ENCODE results near the gene ZNF236.
"Not testable (repeated sequence)": the region's sequence is repeated elsewhere in the genome, so short reads cannot be mapped to it uniquely, and the experiment has no call there.

The ZNF236 gene

DNA sequence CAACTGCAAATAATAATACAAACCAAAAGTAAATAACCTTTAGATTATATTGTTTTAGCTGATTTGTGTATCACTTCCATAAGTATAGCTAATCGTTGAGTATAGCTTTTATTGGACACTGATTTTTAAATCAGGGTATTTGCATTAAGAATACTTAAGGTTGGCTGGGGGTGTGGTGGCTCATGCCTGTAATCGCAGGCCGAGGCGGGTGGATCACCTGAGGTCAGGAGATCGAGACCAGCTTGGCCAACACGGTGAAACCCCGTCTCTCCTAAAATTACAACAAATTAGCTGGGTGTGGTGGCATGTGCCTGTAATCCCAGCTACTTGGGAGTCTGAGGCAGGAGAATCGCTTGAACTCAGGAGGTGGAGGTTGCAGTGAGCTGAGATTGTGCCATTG lies 122.0 kb downstream of the ZNF236 start:
- DNase-seq (ENCODE audit: low read depth in 3 of 3), result not testable (repeated sequence)

DNA sequence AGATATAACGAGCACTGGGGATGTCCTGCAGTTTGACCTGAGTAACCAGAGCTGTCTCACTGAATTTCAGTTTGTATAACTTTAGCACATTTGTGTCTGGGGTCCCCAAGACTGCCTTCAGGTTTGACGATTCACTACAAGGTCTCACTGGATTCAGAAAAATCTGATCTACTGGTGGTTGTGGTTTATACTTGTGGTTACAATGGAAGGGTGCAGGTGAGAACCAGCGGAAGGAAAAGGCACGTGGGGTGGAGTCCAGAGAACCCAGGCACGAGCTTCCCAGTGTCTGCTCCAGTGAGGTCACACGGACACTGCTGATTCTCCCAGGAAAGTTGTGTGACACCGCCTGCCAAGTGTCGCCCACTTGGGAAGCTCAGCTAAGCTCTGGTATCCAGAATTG lies 126.0 kb downstream of the ZNF236 start:
- no peak for DNase-seq (ENCODE audit: low read depth in 3 of 3)

DNA sequence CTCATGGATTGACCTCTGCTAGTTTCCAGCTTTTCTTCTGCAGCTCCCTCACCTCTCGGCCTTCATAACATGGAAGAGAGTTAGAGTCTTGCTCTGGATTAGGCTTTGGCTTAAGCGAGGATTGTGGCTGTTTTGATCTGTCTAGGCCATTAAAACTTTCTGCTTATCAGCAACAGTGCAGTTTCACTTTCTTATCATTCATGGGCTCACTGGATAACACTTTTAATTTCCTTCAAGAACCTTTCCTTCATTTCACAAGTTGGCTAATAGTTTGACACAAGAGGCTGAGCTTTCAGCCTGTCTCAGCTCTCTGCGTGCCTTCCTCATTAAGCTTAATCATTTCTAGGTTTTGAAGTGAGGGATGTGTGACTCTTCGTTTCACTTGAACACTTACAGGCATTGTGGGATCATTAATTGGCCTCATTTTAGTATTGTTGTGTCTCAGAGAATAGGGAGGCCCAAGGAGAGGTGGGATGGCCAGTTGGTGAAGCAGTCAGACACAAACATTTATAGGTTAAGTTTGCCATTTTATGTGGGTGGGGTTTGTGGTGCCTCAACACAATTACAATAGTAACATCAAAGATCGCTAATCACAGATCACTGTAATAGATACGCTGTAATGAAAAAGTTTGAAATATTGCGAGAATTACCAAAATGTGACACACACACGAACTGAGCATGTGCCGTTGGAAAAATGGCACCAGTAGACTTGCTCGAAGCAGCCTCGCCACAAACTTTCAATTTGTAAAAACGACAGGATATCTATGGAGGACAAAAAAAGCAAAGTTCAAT lies 129.3 kb downstream of the ZNF236 start:
- no peak for DNase-seq (ENCODE audit: low read depth in 3 of 3)

DNA sequence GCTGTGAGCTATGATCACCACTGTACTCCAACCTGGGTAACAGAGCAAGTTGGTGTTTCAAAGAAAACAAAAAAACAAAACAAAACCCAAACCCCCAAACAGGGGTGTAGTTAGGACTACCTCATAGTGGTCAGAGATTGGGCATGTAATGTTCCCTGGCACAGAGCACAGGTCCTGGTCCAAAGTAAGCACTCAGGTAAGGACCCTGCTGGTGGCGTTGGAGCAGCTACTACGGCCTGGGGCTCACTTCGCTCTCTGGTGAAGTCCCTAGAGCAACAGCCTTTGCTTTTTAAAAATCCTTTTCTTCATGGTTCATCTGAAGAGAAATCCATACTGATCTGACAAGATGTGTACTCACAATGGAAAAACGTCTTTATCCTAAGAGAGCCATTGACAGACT lies 130.4 kb downstream of the ZNF236 start:
- DNase-seq (ENCODE audit: low read depth in 3 of 3), result no peak

DNA sequence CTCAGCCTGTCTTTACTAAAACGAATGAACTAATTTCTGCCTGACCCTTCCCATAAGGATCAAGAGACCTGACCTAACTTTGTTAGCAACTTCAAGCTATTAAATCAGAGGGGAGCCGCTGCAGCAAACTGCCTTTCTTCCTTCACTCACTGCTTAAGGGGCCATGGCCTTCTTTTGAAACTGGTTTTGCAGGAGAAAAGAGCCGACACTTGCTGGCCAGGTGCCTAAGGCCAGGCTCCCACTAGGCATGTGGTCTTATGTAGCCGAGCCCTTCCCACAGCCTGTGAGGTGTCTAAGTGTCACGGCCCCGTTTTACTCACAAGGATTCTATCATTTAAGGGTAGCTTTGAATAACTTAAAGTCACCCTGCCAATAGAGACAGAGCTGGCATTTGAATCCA lies 130.8 kb downstream of the ZNF236 start:
- DNase-seq (ENCODE audit: low read depth in 3 of 3), result no peak

DNA sequence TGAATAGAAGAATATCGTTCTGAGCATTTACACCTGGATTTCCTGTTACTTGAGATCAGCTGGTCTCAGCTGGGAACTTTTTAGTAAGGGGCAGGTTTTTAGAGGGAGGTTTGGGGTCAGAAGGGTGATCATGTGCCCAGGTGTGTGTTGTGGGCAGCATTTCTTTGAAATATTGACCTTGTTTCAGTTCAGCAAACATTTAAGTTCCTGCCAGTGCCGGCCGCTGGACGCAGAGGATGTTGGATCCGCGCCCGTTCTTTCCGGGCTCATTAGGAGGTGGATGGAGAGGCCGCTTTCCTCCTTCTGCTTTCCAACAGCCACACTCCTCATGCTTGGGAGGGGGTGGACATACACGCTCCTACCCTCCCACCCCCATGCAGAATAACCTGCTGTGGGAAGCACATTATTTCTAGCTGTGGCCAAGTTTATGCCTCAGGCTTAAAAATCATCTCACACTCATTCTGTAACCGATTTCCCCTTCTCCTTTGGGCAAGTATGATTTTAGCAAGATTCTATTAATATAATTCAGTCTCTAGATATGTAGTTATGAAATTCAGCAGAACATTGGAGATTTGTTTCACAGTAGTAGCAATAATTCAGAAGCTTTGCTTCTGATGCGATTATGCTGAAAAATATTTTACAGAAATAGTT lies 131.4 kb downstream of the ZNF236 start:
- no peak for DNase-seq (ENCODE audit: low read depth in 3 of 3)

DNA sequence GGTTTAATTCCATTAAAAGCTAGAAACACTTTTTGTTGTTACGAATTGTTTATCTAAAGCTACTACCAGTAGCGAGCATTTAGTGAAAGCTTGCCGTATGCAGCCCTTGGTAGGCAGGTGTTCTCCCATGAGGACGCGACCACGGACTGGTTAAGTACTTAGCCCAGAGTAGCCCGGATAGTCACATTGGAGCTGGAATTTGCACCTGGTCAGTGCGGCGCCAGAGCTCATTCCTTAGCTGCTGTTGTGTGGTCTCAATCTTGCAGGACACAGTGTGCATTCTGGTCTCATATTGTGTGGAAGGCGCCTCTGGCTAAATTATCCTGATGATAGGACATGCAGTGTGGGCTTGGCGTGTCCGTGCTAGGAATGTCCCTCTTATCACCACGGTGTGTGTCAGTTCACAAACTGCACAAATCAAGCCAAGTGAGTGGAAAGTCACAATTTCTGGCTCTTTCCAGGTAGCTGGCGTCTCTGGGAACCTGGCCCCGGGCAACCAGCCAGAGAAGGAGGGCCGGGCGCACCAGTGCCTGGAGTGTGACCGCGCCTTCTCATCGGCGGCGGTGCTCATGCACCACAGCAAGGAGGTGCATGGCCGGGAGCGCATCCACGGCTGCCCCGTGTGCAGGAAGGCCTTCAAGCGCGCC lies 133.3 kb downstream of the ZNF236 start:
- DNase-seq (ENCODE audit: low read depth in 3 of 3), result no peak

DNA sequence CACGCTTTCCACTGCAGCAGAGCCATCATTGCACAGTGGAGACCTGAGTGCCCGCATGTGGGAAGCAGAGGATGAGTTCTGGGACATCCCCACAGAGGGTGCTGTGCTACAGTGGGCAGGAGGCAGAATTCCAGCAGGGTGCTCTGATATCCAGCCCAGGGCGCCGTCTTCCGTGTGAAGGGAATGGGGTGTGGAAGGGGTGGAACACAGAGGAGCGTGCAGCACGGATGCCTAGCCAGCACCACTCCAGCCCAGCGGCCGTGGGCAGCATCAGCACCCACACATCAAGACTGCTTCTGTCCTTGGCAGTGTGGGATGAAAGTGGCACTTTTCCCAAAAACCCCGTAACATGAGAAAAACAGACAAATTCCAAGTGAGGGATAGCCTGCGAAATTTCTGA lies 134.3 kb downstream of the ZNF236 start:
- DNase-seq (ENCODE audit: low read depth in 3 of 3), result no peak

DNA sequence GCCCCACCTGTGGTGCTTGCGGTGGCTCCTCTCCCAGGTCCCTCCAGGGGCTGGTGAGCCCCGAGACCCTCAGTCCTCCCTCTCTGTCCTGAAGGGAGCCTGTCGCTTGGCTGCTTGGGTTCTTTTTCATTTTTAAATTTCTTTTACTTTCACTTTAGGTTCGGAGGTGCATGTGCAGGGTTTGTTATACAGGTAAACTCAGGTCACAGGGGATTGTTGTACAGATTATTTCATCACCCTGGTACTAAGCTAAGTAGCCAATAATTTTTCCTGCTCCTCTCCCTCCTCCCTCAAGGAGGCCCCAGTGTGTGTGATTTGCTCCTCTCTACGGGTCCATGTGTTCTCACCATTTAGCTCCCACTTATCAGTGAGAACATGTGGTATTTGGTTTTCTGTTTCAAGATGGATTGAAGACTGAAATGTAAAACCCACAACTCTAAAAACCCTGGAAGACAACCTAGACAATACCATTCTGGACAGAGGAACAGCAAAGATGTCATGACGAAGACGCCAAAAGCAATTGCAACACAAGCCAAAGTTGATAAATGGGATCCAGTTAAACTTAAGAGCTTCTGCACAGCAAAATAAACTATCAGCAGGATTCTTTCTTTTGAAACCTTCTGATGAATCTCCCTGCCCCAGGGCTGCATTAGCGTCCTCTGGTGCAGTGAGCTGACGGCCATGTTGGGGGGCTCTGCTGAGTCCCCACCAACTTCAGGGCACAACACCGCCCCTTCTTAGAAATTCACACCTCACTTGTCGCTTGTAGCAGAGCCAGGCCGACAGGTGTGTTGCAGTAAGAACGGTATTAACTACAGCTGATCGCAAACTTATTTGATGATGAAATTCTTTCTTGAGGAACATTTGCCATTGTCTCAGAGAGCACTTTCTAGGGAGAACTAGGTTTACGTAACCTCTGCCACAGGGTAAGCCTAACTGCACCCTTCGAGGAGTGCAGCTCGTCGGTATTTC lies 135.3 kb downstream of the ZNF236 start:
- no peak for DNase-seq (ENCODE audit: low read depth in 3 of 3)

DNA sequence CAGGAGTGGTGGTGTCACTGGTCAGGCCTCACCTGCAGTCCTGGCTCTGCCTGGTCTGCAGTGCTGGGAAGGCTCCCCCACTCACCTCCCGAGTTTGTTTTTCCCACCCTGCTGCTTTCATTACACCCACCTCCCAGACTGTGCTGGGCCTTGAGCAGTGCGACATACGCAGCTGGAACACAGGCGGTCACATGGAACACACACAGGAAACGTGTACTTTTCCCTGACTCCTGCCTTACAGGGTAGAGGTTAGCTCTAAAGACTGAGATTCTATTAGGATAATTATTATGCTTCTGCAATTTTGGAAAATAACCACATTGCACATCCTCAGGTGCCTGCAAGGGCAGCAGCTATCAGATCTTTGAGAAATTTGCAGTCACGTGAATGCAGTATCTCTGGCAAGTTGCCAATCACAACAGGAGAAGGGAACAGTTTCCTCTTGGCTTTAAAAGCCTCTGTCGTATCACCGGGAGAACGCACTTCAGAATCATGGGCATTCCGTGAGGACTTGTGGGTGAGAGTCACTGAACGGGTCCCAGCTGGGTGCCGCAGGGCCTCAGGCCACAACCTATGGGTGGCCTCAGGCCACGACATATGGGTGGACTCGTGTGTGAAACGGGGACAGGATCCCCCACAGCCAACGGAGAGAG lies 136.5 kb downstream of the ZNF236 start:
- no peak for DNase-seq (ENCODE audit: low read depth in 3 of 3)

DNA sequence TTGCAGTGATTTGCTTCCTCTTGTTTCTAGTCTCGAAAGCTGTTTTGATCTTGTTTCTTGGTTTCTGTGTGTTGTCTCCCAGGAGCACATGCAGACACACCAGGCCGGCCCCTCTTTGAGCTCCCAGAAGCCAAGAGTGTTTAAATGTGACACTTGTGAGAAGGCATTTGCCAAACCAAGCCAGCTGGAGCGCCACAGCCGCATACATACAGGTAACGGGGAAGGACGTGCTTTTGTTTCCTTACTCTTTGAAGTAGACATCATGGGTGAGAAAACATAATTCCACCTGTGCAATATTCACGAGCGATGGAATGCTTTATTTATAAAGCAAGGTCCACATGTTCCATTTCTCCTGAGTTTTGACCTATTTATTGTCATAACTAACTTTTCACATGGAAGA lies 137.2 kb downstream of the ZNF236 start:
- DNase-seq (ENCODE audit: low read depth in 3 of 3), result no peak

DNA sequence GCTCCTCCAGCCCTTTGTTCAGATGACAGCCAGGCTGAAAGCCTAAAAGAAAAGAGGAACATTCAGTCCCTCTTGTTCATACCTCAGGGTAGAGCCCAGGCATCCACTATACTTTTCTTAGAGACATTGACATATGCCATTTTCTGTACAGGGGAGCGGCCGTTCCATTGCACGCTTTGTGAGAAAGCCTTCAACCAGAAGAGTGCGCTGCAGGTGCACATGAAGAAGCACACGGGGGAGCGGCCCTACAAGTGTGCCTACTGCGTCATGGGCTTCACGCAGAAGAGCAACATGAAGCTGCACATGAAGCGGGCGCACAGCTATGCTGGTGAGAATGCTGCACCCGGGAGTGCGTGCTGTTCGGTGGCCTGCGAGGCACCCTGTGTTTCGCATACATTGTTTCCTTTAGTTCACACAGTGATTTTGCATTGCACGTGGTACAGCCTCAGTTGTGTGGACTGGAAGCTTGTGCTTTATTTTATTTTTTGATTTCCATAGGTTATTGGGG lies 138.2 kb downstream of the ZNF236 start:
- DNase-seq (ENCODE audit: low read depth in 3 of 3), result no peak

DNA sequence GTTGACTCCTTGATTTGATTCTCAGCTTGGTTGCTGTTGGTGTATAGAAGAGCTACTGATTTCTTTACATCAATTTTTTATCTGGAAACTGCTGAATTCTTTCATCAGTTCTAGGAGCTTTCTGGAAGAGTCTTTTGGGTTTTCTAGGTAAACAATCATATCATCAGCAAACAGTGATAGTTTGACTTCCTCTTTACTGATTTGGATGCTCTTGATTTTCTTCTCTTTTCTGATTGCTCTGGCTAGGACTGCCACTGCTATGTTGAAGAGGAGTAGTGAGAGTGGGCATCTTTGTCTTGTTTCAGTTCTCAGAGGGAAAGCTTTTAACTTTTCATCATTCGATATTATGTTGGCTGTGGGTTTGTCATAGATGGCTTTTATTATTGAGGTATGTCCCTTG lies 140.5 kb downstream of the ZNF236 start:
- DNase-seq (ENCODE audit: low read depth in 3 of 3), result no peak

DNA sequence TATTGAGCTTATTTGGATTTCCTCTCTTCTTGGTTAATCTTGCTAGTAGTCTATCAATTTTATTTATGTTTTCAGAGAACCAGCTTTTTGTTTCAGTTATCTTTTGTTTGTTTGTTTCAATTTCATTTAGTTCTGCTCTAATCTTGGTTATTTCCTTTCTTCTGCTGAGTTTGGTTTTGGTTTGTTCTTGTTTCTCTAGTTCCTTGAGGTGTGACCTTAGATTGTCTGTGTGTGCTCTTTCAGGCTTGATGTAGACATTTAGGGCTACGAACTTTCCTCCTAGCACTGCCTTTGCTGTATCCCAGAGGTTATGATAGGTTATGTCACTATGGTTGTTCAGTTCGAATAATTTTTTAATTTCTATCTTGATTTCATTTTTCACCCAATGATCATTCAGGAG lies 141.6 kb downstream of the ZNF236 start:
- DNase-seq (ENCODE audit: low read depth in 3 of 3), result no peak

DNA sequence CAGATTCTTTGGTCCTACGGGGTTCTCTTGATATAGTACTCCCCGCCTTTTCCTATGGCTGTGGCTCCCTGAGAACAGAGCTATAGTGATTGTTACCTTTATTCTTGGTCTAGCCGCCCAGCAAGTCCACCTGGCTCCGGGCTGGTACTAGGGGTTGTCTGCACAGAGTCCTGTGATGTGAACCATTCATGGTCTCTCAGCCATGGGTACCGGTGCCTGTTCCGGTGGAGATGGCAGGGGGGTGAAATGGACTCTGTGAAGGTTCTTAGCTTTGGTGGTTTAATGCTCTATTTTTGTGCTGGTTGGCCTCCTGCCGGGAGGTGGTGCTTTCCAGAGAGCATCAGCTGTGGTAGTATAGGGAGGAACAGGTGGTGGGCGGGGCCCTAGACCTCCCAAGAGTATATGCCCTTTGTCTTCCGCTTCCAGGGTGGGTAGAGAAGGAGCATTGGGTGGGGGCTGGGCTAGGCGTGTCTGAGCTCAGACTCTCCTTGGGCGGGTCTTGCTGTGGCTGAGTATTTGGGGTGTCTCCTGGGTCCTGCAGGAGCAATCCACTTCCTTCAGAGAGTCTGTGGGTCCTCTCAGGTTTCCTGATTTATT lies 143.3 kb downstream of the ZNF236 start:
- DNase-seq (ENCODE audit: low read depth in 3 of 3), result not testable (repeated sequence)

DNA sequence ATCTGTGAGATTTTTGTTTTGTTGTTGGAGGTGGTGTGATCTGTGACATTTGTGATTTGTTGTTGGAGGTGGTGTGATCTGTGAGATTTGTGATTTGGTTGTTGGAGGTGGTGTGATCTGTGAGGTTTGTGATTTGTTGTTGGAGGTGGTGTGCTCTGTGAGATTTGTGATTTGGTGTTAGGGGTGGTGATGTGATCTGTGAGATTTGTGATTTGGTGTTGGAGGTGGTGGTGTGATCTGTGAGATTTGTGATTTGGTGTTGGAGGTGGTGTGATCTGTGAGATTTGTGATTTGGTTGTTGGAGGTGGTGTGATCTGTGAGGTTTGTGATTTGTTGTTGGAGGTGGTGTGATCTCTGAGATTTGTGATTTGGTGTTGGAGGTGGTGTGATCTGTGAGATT lies 144.9 kb downstream of the ZNF236 start:
- not testable (repeated sequence) for DNase-seq (ENCODE audit: low read depth in 3 of 3)

DNA sequence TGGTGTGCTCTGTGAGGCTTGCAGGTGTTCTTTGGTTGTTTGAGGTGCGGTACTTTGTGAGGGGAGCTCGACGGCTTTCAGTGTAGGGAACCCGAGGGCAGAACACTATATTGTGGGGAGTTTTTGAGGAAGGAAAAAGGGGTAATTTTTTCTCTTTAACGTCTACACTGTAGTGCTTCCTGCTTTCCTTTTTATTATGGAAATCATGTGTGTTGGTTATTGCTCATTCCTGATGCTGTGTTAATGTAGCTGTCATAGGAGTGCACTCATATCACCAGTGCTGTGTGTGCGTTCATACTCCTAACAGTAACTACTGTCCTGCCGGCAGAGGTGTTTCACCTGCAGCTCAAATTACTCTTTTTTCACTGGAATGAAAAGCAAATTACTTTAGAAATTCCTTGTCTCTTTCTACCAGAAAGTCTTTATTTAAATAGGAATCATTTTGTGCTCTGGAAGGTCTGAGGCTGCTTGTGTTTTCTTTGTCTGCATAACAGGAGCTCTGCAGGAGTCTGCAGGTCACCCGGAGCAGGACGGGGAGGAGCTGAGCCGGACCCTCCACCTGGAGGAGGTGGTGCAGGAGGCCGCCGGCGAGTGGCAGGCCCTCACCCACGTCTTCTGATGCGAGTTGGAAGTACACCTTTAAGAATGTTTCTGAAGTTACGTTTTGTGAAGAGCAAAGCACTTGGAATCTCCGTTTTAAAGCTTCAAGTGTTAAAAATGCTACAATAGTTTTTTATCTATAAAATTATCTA lies 145.5 kb downstream of the ZNF236 start:
- no peak for DNase-seq (ENCODE audit: low read depth in 3 of 3)

DNA sequence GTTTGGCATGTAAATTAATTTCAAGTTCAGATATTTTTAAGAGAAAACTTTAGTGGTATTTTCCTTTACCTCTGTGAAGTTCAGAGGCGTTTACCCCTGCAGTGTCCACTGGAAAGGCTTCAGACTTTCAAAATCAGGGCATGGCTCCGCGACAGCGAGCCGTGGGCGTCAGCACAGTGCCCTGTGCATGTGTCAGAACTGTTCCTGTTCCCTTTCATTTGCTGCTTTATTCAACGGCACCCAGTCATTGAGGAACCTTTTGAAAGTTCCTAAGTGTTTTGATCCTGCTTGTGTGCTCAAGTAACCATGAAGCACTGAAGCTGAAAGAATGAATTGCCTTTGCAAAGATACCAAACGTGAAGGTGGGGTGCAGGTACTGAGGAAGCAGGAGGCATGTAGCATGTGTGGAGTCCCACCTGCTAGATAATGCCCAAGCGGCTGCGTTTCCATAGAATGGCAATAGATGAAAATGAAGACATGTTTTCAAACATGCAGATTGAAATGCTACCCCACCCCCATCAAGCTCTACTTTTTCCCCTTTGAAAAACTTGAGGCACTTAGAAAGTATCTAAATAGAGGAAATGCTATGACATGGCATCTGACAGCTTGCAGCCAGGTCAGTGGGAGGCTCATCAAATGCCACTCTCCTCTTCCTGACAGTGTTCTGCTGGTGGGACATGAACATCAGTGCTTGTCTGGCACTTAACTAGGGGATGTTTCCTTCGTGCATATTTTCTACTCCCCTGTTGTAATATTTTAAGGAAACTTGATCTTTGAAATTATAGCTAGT lies 148.6 kb downstream of the ZNF236 start:
- DNase-seq (ENCODE audit: low read depth in 3 of 3), result no peak

DNA sequence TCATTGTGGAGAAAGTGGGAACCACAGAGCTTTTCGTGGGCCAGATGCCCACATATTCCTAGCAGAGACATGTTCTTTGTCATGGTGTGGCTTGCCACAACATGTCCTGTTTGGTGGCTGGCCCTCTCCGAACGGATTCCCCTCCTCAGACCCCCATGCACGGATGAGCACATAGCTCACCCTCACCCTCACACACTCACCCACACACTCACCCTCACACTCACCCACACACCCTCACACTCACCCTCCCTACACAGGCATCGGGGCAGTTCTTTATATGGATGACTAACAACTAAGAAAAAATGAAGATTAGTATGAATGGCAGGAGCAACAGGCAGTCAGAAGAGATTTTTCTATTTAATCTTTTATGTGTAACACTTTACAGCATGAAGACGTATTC lies 149.9 kb downstream of the ZNF236 start:
- DNase-seq (ENCODE audit: low read depth in 3 of 3), result no peak
